IPS-20b (cell line): Measurements from ENCODE around the gene ADGRV1.
"Not testable (repeated sequence)": the region's sequence is repeated elsewhere in the genome, so short reads cannot be mapped to it uniquely, and the experiment has no call there.

Experiments
- H3K27ac ChIP-seq: one replicate; pipeline ENCODE4 v1.5.1; 2013; ENCODE audit warnings: low read length
- H3K27me3 ChIP-seq: 2 replicates; pipeline ENCODE4 v1.6.1; 2013; ENCODE audit warnings: mild to moderate bottlenecking, low read length, inconsistent platforms; ENCODE audit not compliant: insufficient read depth
- H3K36me3 ChIP-seq: 2 replicates; pipeline ENCODE4 v1.6.1; 2013; ENCODE audit warnings: low read depth, mild to moderate bottlenecking, inconsistent platforms, low read length, moderate library complexity; ENCODE audit not compliant: insufficient read depth
- H3K4me1 ChIP-seq: 2 replicates; pipeline ENCODE4 v1.6.1; 2013; ENCODE audit warnings: mild to moderate bottlenecking, control low read depth, inconsistent platforms, low read length, moderate library complexity; ENCODE audit not compliant: insufficient read depth
- H3K4me3 ChIP-seq: 2 replicates; pipeline ENCODE4 v1.5.1; 2013; ENCODE audit warnings: mild to moderate bottlenecking, low read length, inconsistent platforms
- H3K9ac ChIP-seq: 2 replicates; pipeline ENCODE4 v1.6.1; 2013; ENCODE audit warnings: low read depth, mild to moderate bottlenecking, inconsistent platforms, low read length, moderate library complexity
- H3K9me3 ChIP-seq: 2 replicates; pipeline ENCODE4 v1.6.1; 2013; ENCODE audit warnings: mild to moderate bottlenecking, low read depth, low read length, inconsistent platforms; ENCODE audit not compliant: insufficient read depth

Gene ADGRV1

DNA sequence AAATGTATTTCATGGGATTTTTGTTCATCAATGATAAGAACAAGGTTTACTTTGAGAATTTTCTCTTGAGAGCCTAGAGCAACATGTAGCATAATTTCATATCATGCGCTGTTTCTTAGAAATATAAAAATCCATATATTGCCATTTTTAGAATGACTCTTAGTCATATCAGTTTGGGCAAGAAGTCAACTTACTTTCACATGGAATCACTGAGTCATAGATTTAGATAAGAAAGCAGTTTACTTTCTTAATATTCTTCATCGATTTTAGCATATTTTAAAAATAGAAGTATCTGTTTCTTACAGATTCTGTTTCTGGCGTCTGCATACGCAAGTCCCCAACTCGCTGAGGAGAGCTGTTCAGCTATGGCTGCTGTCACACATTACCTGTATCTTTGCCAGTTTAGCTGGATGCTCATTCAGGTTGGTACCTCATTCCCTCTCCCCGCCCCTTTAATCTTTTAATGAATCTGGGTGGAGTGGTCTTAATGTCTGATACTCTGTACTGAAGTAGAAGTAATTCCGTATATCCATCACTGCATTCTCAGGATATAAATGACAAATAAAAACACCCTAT lies 406.6 kb downstream of the ADGRV1 start:
- Histone ChIP-seq H3K4me3 (no peak overlapping the region), H3K9ac (no peak overlapping the region), H3K27me3 (no peaks in the 10 kb centered on the region), H3K36me3 (peaks cover 40% of the 10 kb centered on the region), H3K4me1 (no peaks in the 10 kb centered on the region), H3K9me3 (peaks cover 26% of the 10 kb centered on the region), H3K27ac (no peak overlapping the region)

DNA sequence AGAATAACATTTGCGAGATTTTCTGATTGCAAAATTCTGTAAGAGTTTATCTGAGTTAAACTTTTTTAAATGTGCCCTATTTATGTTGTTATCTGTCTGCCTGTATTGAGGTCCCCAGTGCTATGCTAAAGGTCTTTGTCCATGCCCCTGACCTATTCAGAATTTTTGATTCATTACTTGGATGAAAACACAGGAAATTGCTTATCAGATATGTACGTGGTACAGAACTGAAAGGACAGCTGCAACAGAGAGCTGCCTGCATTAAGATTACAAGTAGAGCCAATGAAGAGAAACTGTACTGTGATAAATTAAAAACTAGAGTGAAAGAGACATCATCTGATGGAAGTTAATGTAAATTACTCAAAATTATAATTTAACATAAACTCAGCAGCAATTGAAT lies 408.8 kb downstream of the ADGRV1 start:
- Histone ChIP-seq H3K27ac (no peak overlapping the region), H3K36me3 (peaks cover 40% of the 10 kb centered on the region), H3K9ac (no peak overlapping the region)

GRCh38 chr5:90967851-90968250 lies 409.3 kb downstream of the ADGRV1 start:
- Histone ChIP-seq H3K9me3 (peaks cover 26% of the 10 kb centered on the region), H3K27ac (no peak overlapping the region), H3K9ac (no peak overlapping the region), H3K4me3 (no peak overlapping the region), H3K4me1 (no peaks in the 10 kb centered on the region), H3K27me3 (no peaks in the 10 kb centered on the region), H3K36me3 (peaks cover 40% of the 10 kb centered on the region)

More for the DNA sequence above, 408.8 kb downstream of the ADGRV1 start:
- Histone ChIP-seq H3K9me3 (peaks cover 26% of the 10 kb centered on the region), H3K4me1 (no peaks in the 10 kb centered on the region), H3K4me3 (no peak overlapping the region), H3K27me3 (no peaks in the 10 kb centered on the region)

DNA sequence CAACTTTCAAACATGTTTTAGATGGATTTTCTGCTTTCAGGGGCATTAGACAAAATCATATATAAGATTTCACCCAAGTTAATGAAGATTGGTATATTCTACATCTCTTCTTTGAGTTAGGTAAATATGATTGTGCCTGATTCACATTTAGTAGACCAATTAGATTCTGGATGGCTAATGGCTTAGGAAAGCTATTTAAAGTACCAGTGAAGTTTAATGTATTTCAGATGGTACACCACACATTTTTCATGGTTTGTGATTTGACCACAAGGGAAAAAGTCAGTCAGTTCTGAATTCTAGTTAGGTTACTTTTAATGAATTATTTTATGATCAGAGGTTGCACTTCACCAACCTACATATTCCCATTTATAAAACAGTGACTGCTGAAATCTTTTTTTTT lies 409.7 kb downstream of the ADGRV1 start:
- H3K27ac ChIP-seq, result no peak overlapping the region
- no peak overlapping the region for H3K9ac ChIP-seq
- peaks cover 26% of the 10 kb centered on the region for H3K9me3 ChIP-seq
- no peaks in the 10 kb centered on the region for H3K27me3 ChIP-seq
- peaks cover 40% of the 10 kb centered on the region for H3K36me3 ChIP-seq
- no peak overlapping the region for H3K4me3 ChIP-seq
- no peaks in the 10 kb centered on the region for H3K4me1 ChIP-seq

DNA sequence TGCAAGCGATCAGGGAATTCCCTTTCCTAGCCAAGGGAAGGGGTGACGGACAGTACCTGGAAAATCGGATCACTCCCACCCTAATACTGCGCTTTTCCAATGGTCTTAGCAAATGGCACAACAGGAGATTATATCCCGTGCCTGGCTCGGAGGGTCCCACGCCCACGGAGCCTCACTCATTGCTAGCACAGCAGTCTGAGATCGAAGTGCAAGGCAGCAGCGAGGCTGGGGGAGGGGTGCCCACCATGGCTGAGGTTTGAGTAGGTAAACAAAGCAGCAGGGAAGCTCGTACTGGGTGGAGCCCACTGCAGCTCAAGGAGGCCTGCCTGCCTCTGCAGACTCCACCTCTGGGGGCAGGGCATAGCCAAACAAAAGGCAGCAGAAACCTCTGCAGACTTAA lies 411.3 kb downstream of the ADGRV1 start:
- not testable (repeated sequence) for H3K27me3 ChIP-seq, H3K9ac ChIP-seq, H3K27ac ChIP-seq, H3K4me3 ChIP-seq, H3K4me1 ChIP-seq
- Histone ChIP-seq H3K9me3 (peaks cover 26% of the 10 kb centered on the region), H3K36me3 (peaks cover 40% of the 10 kb centered on the region)

GRCh38 chr5:90981177-90981576 lies 422.6 kb downstream of the ADGRV1 start:
- no peak overlapping the region for H3K4me3 ChIP-seq
- H3K36me3 ChIP-seq, result peaks cover 12% of the 10 kb centered on the region
- no peaks in the 10 kb centered on the region for H3K9me3 ChIP-seq
- no peaks in the 10 kb centered on the region for H3K27me3 ChIP-seq
- no peak overlapping the region for H3K9ac ChIP-seq
- no peaks in the 10 kb centered on the region for H3K4me1 ChIP-seq
- H3K27ac ChIP-seq, result no peak overlapping the region

GRCh38 chr5:90981821-90982220 lies 423.2 kb downstream of the ADGRV1 start:
- no peak overlapping the region for H3K4me3 ChIP-seq
- peaks cover 12% of the 10 kb centered on the region for H3K36me3 ChIP-seq
- H3K27me3 ChIP-seq, result no peaks in the 10 kb centered on the region
- H3K4me1 ChIP-seq, result no peaks in the 10 kb centered on the region
- H3K9ac ChIP-seq, result no peak overlapping the region
- H3K9me3 ChIP-seq, result no peaks in the 10 kb centered on the region
- no peak overlapping the region for H3K27ac ChIP-seq

- Histone ChIP-seq H3K9ac (no peak overlapping the region), H3K27me3 (no peaks in the 10 kb centered on the region), H3K4me1 (no peaks in the 10 kb centered on the region), H3K4me3 (no peak overlapping the region), H3K27ac (no peak overlapping the region), H3K36me3 (peaks cover 12% of the 10 kb centered on the region), H3K9me3 (no peaks in the 10 kb centered on the region)
Observed at GRCh38 chr5:90982576-90982975, 424.0 kb downstream of the ADGRV1 start.

- Histone ChIP-seq H3K27ac (no peak overlapping the region), H3K4me1 (no peaks in the 10 kb centered on the region), H3K4me3 (no peak overlapping the region), H3K9ac (no peak overlapping the region), H3K27me3 (no peaks in the 10 kb centered on the region), H3K36me3 (peaks cover 16% of the 10 kb centered on the region), H3K9me3 (no peaks in the 10 kb centered on the region)
Observed at GRCh38 chr5:90983148-90983547, 424.6 kb downstream of the ADGRV1 start.

DNA sequence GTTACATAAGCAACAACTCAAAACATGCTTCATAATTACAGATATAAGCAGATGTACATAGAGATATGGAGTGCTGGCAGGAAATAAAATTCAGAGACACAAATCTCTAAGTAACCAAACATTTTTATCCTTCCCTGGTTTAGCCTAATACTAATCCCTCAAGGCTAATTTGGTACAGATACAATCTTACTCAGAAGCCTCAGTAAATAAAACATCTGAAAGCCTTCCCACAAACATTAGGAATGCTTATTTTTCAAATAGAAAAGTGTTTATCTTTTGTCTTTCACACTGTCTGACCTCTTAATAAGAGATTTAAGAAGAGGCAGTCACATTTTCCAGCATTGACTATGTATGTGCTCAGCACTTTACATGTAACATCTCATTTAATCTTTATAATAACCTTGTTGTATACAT lies 425.1 kb downstream of the ADGRV1 start:
- H3K4me3 ChIP-seq, result no peak overlapping the region
- H3K9ac ChIP-seq, result no peak overlapping the region
- H3K4me1 ChIP-seq, result no peaks in the 10 kb centered on the region
- H3K27ac ChIP-seq, result no peak overlapping the region
- no peaks in the 10 kb centered on the region for H3K27me3 ChIP-seq
- H3K9me3 ChIP-seq, result no peaks in the 10 kb centered on the region
- peaks cover 16% of the 10 kb centered on the region for H3K36me3 ChIP-seq

DNA sequence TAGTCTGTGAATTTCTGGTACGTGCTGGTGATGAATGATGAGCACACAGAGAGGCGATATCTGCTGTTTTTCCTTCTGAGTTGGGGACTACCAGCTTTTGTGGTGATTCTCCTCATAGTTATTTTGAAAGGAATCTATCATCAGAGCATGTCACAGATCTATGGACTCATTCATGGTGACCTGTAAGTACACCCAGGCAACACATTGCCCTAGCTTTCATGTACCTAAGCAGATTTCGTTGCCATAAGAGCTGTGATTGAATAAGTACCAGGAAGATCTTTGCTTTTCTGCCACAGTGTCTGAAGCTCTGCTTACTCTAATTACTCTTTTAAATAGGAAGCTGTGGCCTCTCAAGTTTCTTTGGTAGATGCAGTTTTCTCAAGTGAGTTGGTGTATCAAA lies 426.7 kb downstream of the ADGRV1 start:
- Histone ChIP-seq H3K27me3 (no peaks in the 10 kb centered on the region), H3K4me3 (no peak overlapping the region), H3K4me1 (peaks cover 2% of the 10 kb centered on the region; the same call in 1 of the 2 replicates), H3K9ac (no peak overlapping the region), H3K9me3 (no peaks in the 10 kb centered on the region), H3K27ac (no peak overlapping the region), H3K36me3 (peaks cover 16% of the 10 kb centered on the region)

DNA sequence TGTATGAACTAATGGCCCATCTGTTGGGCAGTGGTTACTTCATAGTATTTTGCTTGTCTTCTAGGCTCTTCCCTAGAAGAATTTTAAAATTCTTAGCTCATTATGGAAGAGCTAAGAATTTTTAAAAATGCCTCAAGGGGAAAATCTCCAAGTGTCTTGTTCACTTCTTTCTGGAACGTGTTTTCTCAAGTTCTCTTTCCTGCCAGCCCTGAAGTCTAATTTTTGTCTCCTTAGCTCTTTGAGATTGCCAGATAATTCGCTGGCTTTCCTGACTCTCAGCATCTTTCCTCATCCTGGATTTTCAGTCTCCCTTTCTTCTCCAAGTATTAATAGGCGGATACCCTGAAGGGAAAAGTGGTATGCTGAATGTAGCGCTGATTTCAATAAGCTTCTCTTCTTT lies 429.1 kb downstream of the ADGRV1 start:
- H3K27ac ChIP-seq, result no peak overlapping the region
- H3K4me1 ChIP-seq, result peaks cover 5% of the 10 kb centered on the region; the same call in 1 of the 2 replicates
- H3K36me3 ChIP-seq, result peaks cover 16% of the 10 kb centered on the region
- no peak overlapping the region for H3K4me3 ChIP-seq
- H3K9ac ChIP-seq, result no peak overlapping the region
- H3K9me3 ChIP-seq, result no peaks in the 10 kb centered on the region
- no peaks in the 10 kb centered on the region for H3K27me3 ChIP-seq
